K562 (cell line): ENCODE measurements around the gene PNPLA1. TPM values are rescaled to one million over a fixed set of nuclear protein-coding genes. Genes with fewer than 3 reads are reported as not detected.

Experiments used
- CXXC5 ChIP-seq: fragments of 250-450 bp; sonication (Bioruptor Pico); IDR thresholded peaks from 2 replicates; pipeline ENCODE4 v1.8.0; 2022; ENCODE audit warnings: inconsistent platforms, mild to moderate bottlenecking, moderate library complexity
- DNMT1 ChIP-seq: fragments of 450-650 bp; IDR thresholded peaks from 2 replicates; pipeline ENCODE4 v1.6.1; 2016; ENCODE audit warnings: antibody characterized with exemption, mild to moderate bottlenecking
- JUND ChIP-seq, 2 experiments: IDR thresholded peaks; 2 replicates in 1 of 2; 3 replicates in 1 of 2; pipeline ENCODE4 v1.6.1; 2011; ENCODE audit warnings: borderline replicate concordance in 2 of 2, low read depth in 2 of 2, low read length in 2 of 2, improper control_type of control experiment in 1 of 2, missing biosample characterization in 1 of 2, missing genetic modification characterization in 1 of 2, missing genetic modification reagents in 1 of 2
- NR2C1 ChIP-seq, 2 experiments: fragments of 450-650 bp; IDR thresholded peaks; 2 replicates each; pipeline ENCODE4 v1.6.1; 2017; ENCODE audit warnings: mild to moderate bottlenecking in 2 of 2, antibody characterized with exemption in 1 of 2, inconsistent platforms in 1 of 2, missing compliant biosample characterization in 1 of 2, missing genetic modification characterization in 1 of 2
- RBBP5 ChIP-seq: fragments of 200-600 bp; sonication (generic); IDR thresholded peaks from 2 replicates; pipeline ENCODE4 v1.6.1; 2012; ENCODE audit warnings: borderline replicate concordance, mild to moderate bottlenecking, low read length, control low read depth, inconsistent platforms; ENCODE audit not compliant: insufficient read depth, poor library complexity, severe bottlenecking
- SMAD1 ChIP-seq: fragments of 150-350 bp; IDR thresholded peaks from 2 replicates; pipeline ENCODE4 v1.6.1; 2014; ENCODE audit warnings: low read length, low read depth; ENCODE audit not compliant: partially characterized antibody
- SMAD4 ChIP-seq: fragments of 250-450 bp; sonication (Bioruptor Pico); conservative IDR thresholded peaks from 2 replicates; pipeline ENCODE4 v1.8.0; 2021; ENCODE audit warnings: inconsistent platforms, mild to moderate bottlenecking, moderate library complexity
- SMARCE1 ChIP-seq: fragments of 450-650 bp; IDR thresholded peaks from 2 replicates; pipeline ENCODE4 v1.7.1; 2016; ENCODE audit warnings: mild to moderate bottlenecking
- ZKSCAN3 ChIP-seq: fragments of 250-450 bp; sonication (Bioruptor Pico); IDR thresholded peaks from 2 replicates; pipeline ENCODE4 v1.4.0; 2020
- ZNF507 ChIP-seq: conservative IDR thresholded peaks from 2 replicates; pipeline ENCODE4 v1.6.1; 2017; ENCODE audit warnings: missing genetic modification characterization, missing compliant biosample characterization
- polyA plus RNA-seq, 8 experiments: library from polyadenylated mRNA; depleted of rRNA in 4 of 8; stranded (reverse) in 5 of 8; unstranded in 3 of 8; fragments of >200 nt; fragmentation: Nextera tagmentation in 2 of 8; fragmentation: Illumina TruSeq in 1 of 8; extraction: Ambion mirVana in 2 of 8; extraction: Trizol in 1 of 8; gene quantifications; 2 replicates each; pipeline versions ENCODE4 v1.2.1 to v1.2.3, GENCODE V29; 2011 to 2014; ENCODE audit warnings: inconsistent platforms in 1 of 8, missing spikeins in 1 of 8
- total RNA-seq, 7 experiments: library from RNA; depleted of rRNA in 6 of 7; stranded (reverse); fragments of >200 nt in 6 of 7; fragmentation: Illumina TruSeq in 2 of 7; extraction: Trizol in 2 of 7; gene quantifications; 2 replicates each; pipeline versions ENCODE4 v1.2.1 to v1.2.3, GENCODE V29; 2011 to 2021; ENCODE audit warnings: low replicate concordance in 1 of 7
- TF ChIP-seq, protein P1 (sequence below): fragments of 450-650 bp; IDR thresholded peaks from 2 replicates; pipeline ENCODE4 v1.6.1; 2017; ENCODE audit warnings: antibody characterized with exemption, mild to moderate bottlenecking
- TF ChIP-seq, protein P2 (sequence below): sonication (generic); formaldehyde crosslinking; IDR thresholded peaks from 2 replicates; pipeline ENCODE4 v1.8.0; 2022; ENCODE audit warnings: missing genetic modification reagents, mild to moderate bottlenecking, moderate library complexity, borderline replicate concordance
- TF ChIP-seq, protein P3 (sequence below): fragments of 450-650 bp; IDR thresholded peaks from 2 replicates; pipeline ENCODE4 v1.6.1; 2016; ENCODE audit warnings: mild to moderate bottlenecking
- TF ChIP-seq, protein P4 (sequence below): fragments of 450-650 bp; formaldehyde crosslinking; IDR thresholded peaks from 2 replicates; pipeline ENCODE4 v1.4.0; 2020; ENCODE audit warnings: mild to moderate bottlenecking, moderate library complexity
- TF ChIP-seq, protein P5 (sequence below): sonication (generic); formaldehyde crosslinking; IDR thresholded peaks from 2 replicates; pipeline ENCODE4 v1.8.0; 2022; ENCODE audit warnings: mild to moderate bottlenecking, low read depth, missing genetic modification reagents

PNPLA1 gene
- total and polyA plus RNA-seq, 9 of the 15 experiments (the other 6 are each of a cell fraction or from before 2014, with no cell fraction given): 0.04 to 0.27 (median 0.13) TPM; not detected in 2

DNA sequence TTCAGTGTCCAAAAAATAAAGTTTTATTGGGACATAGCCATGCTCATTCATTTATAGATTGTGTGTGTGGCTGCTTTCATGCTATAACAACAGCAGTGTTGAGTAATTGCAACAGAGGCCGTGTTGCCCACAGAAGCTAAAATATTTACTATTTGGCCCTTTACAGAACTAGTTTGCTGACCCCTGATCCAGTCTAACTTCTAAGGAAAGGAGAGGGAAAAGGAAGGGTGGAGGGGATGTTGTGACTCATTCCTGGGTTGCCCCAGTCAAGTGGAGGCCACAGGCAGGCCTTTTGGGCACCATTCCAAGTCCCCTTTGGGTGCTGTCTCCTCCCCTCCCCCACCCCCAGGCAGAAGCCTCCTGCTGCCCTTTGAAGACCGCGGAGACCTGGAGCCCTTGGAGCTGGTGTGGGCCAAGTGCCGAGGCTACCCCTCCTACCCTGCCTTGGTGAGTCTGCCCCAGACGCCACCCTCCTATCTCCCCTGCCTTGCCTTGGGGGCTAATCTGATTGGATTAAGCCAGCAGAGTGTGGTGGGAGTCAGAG, 44.9 kb upstream of the PNPLA1 start (continued):
- TF ChIP-seq NR2C1 (IDR thresholded peaks at IDR 0.05) (no peak), NR2C1 (tag; IDR thresholded peaks at IDR 0.05) (no peak), RBBP5 (peak; percentile 44), ZNF507 (tag) (no peak), JUND (IDR thresholded peaks at IDR 0.05; ENCODE audit: borderline replicate concordance, low read depth, low read length) (peak; percentile 92), JUND (tag; IDR thresholded peaks at IDR 0.05; ENCODE audit: borderline replicate concordance, low read depth, low read length) (peak; percentile 85; the same call in 2 of the 3 replicates), SMAD1 (peak; percentile 37), SMAD4 (peak; percentile 68), CXXC5 (CRISPR knock-in tag) (peak; percentile 36), ZKSCAN3 (peak; percentile 88), DNMT1 (no peak), SMARCE1 (peak; percentile 81)
- TF ChIP-seq, protein P1, sequence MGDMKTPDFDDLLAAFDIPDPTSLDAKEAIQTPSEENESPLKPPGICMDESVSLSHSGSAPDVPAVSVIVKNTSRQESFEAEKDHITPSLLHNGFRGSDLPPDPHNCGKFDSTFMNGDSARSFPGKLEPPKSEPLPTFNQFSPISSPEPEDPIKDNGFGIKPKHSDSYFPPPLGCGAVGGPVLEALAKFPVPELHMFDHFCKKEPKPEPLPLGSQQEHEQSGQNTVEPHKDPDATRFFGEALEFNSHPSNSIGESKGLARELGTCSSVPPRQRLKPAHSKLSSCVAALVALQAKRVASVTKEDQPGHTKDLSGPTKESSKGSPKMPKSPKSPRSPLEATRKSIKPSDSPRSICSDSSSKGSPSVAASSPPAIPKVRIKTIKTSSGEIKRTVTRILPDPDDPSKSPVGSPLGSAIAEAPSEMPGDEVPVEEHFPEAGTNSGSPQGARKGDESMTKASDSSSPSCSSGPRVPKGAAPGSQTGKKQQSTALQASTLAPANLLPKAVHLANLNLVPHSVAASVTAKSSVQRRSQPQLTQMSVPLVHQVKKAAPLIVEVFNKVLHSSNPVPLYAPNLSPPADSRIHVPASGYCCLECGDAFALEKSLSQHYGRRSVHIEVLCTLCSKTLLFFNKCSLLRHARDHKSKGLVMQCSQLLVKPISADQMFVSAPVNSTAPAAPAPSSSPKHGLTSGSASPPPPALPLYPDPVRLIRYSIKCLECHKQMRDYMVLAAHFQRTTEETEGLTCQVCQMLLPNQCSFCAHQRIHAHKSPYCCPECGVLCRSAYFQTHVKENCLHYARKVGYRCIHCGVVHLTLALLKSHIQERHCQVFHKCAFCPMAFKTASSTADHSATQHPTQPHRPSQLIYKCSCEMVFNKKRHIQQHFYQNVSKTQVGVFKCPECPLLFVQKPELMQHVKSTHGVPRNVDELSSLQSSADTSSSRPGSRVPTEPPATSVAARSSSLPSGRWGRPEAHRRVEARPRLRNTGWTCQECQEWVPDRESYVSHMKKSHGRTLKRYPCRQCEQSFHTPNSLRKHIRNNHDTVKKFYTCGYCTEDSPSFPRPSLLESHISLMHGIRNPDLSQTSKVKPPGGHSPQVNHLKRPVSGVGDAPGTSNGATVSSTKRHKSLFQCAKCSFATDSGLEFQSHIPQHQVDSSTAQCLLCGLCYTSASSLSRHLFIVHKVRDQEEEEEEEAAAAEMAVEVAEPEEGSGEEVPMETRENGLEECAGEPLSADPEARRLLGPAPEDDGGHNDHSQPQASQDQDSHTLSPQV: peak; percentile 58
- TF ChIP-seq, protein P2, sequence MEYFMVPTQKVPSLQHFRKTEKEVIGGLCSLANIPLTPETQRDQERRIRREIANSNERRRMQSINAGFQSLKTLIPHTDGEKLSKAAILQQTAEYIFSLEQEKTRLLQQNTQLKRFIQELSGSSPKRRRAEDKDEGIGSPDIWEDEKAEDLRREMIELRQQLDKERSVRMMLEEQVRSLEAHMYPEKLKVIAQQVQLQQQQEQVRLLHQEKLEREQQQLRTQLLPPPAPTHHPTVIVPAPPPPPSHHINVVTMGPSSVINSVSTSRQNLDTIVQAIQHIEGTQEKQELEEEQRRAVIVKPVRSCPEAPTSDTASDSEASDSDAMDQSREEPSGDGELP (CRISPR knock-in tag): peak; percentile 36; the same call in 1 of the 2 replicates
- TF ChIP-seq, protein P3, sequence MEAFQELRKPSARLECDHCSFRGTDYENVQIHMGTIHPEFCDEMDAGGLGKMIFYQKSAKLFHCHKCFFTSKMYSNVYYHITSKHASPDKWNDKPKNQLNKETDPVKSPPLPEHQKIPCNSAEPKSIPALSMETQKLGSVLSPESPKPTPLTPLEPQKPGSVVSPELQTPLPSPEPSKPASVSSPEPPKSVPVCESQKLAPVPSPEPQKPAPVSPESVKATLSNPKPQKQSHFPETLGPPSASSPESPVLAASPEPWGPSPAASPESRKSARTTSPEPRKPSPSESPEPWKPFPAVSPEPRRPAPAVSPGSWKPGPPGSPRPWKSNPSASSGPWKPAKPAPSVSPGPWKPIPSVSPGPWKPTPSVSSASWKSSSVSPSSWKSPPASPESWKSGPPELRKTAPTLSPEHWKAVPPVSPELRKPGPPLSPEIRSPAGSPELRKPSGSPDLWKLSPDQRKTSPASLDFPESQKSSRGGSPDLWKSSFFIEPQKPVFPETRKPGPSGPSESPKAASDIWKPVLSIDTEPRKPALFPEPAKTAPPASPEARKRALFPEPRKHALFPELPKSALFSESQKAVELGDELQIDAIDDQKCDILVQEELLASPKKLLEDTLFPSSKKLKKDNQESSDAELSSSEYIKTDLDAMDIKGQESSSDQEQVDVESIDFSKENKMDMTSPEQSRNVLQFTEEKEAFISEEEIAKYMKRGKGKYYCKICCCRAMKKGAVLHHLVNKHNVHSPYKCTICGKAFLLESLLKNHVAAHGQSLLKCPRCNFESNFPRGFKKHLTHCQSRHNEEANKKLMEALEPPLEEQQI: no peak
- TF ChIP-seq, protein P4, sequence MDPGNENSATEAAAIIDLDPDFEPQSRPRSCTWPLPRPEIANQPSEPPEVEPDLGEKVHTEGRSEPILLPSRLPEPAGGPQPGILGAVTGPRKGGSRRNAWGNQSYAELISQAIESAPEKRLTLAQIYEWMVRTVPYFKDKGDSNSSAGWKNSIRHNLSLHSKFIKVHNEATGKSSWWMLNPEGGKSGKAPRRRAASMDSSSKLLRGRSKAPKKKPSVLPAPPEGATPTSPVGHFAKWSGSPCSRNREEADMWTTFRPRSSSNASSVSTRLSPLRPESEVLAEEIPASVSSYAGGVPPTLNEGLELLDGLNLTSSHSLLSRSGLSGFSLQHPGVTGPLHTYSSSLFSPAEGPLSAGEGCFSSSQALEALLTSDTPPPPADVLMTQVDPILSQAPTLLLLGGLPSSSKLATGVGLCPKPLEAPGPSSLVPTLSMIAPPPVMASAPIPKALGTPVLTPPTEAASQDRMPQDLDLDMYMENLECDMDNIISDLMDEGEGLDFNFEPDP (CRISPR knock-in tag): no peak
- TF ChIP-seq, protein P5, sequence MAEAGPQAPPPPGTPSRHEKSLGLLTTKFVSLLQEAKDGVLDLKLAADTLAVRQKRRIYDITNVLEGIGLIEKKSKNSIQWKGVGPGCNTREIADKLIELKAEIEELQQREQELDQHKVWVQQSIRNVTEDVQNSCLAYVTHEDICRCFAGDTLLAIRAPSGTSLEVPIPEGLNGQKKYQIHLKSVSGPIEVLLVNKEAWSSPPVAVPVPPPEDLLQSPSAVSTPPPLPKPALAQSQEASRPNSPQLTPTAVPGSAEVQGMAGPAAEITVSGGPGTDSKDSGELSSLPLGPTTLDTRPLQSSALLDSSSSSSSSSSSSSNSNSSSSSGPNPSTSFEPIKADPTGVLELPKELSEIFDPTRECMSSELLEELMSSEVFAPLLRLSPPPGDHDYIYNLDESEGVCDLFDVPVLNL (CRISPR knock-in tag): no peak
